ENCODE data around the gene MYO1H. TPM values are rescaled to one million over a fixed set of nuclear protein-coding genes. Genes with fewer than 3 reads are reported as not detected.

Gene MYO1H
- total RNA-seq, 1 donor from 2014 or later: not detected

GRCh38 chr12:109487181-109488050 lies 139.7 kb downstream of the MYO1H start:
- Mint-ChIP-seq H3K4me1 (ENCODE audit: low read depth, unreplicated experiment) (no peaks in the 10 kb centered on the region), H3K27ac (ENCODE audit: unreplicated experiment) (no peak overlapping the region), H3K4me3 (ENCODE audit: unreplicated experiment) (no peak overlapping the region), H3K27me3 (ENCODE audit: low read depth, unreplicated experiment) (no peaks in the 10 kb centered on the region), H3K36me3 (ENCODE audit: low read depth, unreplicated experiment) (peaks cover 8% of the 10 kb centered on the region), H3K9me3 (ENCODE audit: unreplicated experiment) (no peaks in the 10 kb centered on the region)
- DNase-seq (ENCODE audit: low read depth) (no peak), FAIRE-seq (no peak)
- H3K4me2 ChIP-seq (ENCODE audit: low read length): no peak overlapping the region
- no peak overlapping the region for H3K9ac ChIP-seq (ENCODE audit: low read length)
- no peaks in the 10 kb centered on the region for H4K20me1 ChIP-seq (ENCODE audit: insufficient read depth, low read length)
- no peak overlapping the region for H3K4me3 ChIP-seq (ENCODE audit: insufficient read depth, low read depth, low read length)
- no peaks in the 10 kb centered on the region for H3K79me2 ChIP-seq (ENCODE audit: insufficient read depth, low read length)
- H2AFZ ChIP-seq (ENCODE audit: low read depth, low read length): no peak overlapping the region
- no peak overlapping the region for H3K27ac ChIP-seq (ENCODE audit: low read depth, low read length)
- no peaks in the 10 kb centered on the region for H3K4me1 ChIP-seq (ENCODE audit: insufficient read depth, low read length)
- H3K9me3 ChIP-seq (ENCODE audit: insufficient read depth, low read depth, low read length): no peaks in the 10 kb centered on the region
- TF ChIP-seq CTCF (IDR thresholded peaks at IDR 0.05; ENCODE audit: insufficient read depth, low read depth, low read length) (no peak), EZH2 (IDR thresholded peaks at IDR 0.05; ENCODE audit: insufficient read depth, low read length) (no peak)
- H3K36me3 ChIP-seq (ENCODE audit: insufficient read depth, low read length): peaks cover 48% of the 10 kb centered on the region
- H3K27me3 ChIP-seq (ENCODE audit: insufficient read depth, low read length): no peaks in the 10 kb centered on the region

GRCh38 chr12:109488051-109488665 lies 140.5 kb downstream of the MYO1H start:
- Mint-ChIP-seq H3K4me3 (ENCODE audit: unreplicated experiment) (no peak overlapping the region), H3K27ac (ENCODE audit: unreplicated experiment) (no peak overlapping the region), H3K36me3 (ENCODE audit: low read depth, unreplicated experiment) (peaks cover 8% of the 10 kb centered on the region), H3K27me3 (ENCODE audit: low read depth, unreplicated experiment) (no peaks in the 10 kb centered on the region), H3K4me1 (ENCODE audit: low read depth, unreplicated experiment) (no peaks in the 10 kb centered on the region), H3K9me3 (ENCODE audit: unreplicated experiment) (no peaks in the 10 kb centered on the region)
- FAIRE-seq (no peak), DNase-seq (ENCODE audit: low read depth) (no peak)
- no peak overlapping the region for H3K4me2 ChIP-seq (ENCODE audit: low read length)
- no peaks in the 10 kb centered on the region for H3K9me3 ChIP-seq (ENCODE audit: insufficient read depth, low read depth, low read length)
- H2AFZ ChIP-seq (ENCODE audit: low read depth, low read length): no peak overlapping the region
- no peak overlapping the region for H3K9ac ChIP-seq (ENCODE audit: low read length)
- H3K4me1 ChIP-seq (ENCODE audit: insufficient read depth, low read length): no peaks in the 10 kb centered on the region
- no peaks in the 10 kb centered on the region for H3K27me3 ChIP-seq (ENCODE audit: insufficient read depth, low read length)
- no peak overlapping the region for H3K4me3 ChIP-seq (ENCODE audit: insufficient read depth, low read depth, low read length)
- no peak overlapping the region for H3K27ac ChIP-seq (ENCODE audit: low read depth, low read length)
- H3K36me3 ChIP-seq (ENCODE audit: insufficient read depth, low read length): peaks cover 53% of the 10 kb centered on the region
- H4K20me1 ChIP-seq (ENCODE audit: insufficient read depth, low read length): no peaks in the 10 kb centered on the region
- TF ChIP-seq EZH2 (IDR thresholded peaks at IDR 0.05; ENCODE audit: insufficient read depth, low read length): no peak
- TF ChIP-seq CTCF (IDR thresholded peaks at IDR 0.05; ENCODE audit: insufficient read depth, low read depth, low read length): no peak
- H3K79me2 ChIP-seq (ENCODE audit: insufficient read depth, low read length): no peaks in the 10 kb centered on the region

Measured in astrocyte (in vitro differentiated cells and primary cell).